SK-N-MC (cell line): ENCODE results near the gene RGL1.

Experiments
- DNase-seq: peaks from one replicate; pipeline ENCODE4 v3.0.0-alpha.2; 2011; ENCODE audit warnings: low read depth, low spot score
- H3K27ac ChIP-seq: fragments of 200-600 bp; sonication (generic); 2 replicates; pipeline ENCODE4 v1.5.1; 2016; ENCODE audit warnings: mixed run types
- H3K36me3 ChIP-seq: fragments of 200-600 bp; sonication (generic); 2 replicates; pipeline ENCODE4 v1.6.1; 2017; ENCODE audit warnings: antibody characterized with exemption, low read length, mixed read lengths; ENCODE audit not compliant: insufficient read depth
- H3K4me3 ChIP-seq: fragments of 200-600 bp; sonication (generic); 2 replicates; pipeline ENCODE4 v1.5.1; 2016
- H3K9ac ChIP-seq: fragments of 200-600 bp; sonication (generic); 2 replicates; pipeline ENCODE4 v1.8.0; 2017; ENCODE audit warnings: mixed run types, mixed read lengths; ENCODE audit not compliant: insufficient read length
- H3K9me3 ChIP-seq: fragments of 200-600 bp; sonication (generic); 2 replicates; pipeline ENCODE4 v1.6.1; 2017; ENCODE audit warnings: low read depth, mild to moderate bottlenecking, antibody characterized with exemption, low read length, moderate library complexity, mixed read lengths
- EZH2 ChIP-seq: fragments of 200-600 bp; sonication (generic); IDR thresholded peaks from one replicate; pipeline ENCODE4 v1.6.1; 2017; ENCODE audit warnings: antibody characterized with exemption
- FOXP2 ChIP-seq: optimal IDR thresholded peaks from 2 replicates; pipeline ENCODE3; 2011; ENCODE audit warnings: mild to moderate bottlenecking, moderate library complexity; ENCODE audit not compliant: insufficient read depth; ENCODE audit errors: extremely low read length, control extremely low read depth
- POLR2AphosphoS5 ChIP-seq: IDR thresholded peaks from 2 replicates; pipeline ENCODE4 v1.6.1; 2012; ENCODE audit warnings: mild to moderate bottlenecking, low read depth, low read length, borderline replicate concordance

The RGL1 gene

DNA sequence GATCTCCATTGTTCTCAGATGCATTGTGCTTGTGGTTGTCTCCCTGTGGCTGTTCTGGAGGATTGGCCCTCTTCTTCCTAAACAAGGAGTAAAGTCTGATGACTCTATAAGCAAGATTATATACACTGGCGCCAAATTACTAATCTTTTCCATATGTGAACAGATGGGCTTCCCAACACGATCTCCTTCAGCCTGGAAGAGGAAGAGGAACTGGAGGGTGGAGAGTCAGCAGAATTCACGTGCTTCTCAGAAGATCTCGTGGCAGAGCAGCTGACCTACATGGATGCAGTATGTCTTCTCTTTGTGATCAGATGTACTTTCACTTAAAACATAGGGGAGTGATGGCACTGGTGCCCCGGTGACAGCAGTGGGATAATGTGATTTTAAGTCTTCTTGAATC lies 78.7 kb downstream of the RGL1 start:
- Histone ChIP-seq H3K9me3 (no peaks in the 10 kb centered on the region), H3K9ac (peak overlapping the region; percentile 2), H3K4me3 (0 out of 2 replicates have a peak overlapping the region, but pooled peaks have one; percentile 17), H3K36me3 (peaks cover 40% of the 10 kb centered on the region), H3K27ac (peak overlapping the region; percentile 93)
- TF ChIP-seq EZH2 (no peak), FOXP2 (peak; percentile 54), POLR2AphosphoS5 (no peak; the same call in 1 of the 2 replicates)
- no peak for DNase-seq

DNA sequence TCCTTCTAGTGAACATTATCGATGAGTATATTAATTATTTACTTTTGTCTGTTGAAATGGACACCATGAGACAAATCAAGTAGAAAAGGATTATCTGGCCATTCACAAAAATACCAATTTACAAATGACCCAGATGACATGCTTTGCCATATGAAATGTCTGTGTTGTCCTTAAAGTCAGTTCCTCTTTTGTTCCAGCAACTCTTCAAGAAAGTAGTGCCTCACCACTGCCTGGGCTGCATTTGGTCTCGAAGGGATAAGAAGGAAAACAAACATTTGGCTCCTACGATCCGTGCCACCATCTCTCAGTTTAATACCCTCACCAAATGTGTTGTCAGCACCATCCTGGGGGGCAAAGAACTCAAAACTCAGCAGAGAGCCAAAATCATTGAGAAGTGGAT lies 79.6 kb downstream of the RGL1 start:
- Histone ChIP-seq H3K9me3 (no peaks in the 10 kb centered on the region), H3K4me3 (no peak overlapping the region), H3K9ac (no peak overlapping the region), H3K27ac (peak overlapping the region; percentile 93; the same call in 1 of the 2 replicates), H3K36me3 (peaks cover 49% of the 10 kb centered on the region)
- TF ChIP-seq POLR2AphosphoS5 = no peak
- no peak for TF ChIP-seq FOXP2
- TF ChIP-seq EZH2 = no peak
- no peak for DNase-seq

DNA sequence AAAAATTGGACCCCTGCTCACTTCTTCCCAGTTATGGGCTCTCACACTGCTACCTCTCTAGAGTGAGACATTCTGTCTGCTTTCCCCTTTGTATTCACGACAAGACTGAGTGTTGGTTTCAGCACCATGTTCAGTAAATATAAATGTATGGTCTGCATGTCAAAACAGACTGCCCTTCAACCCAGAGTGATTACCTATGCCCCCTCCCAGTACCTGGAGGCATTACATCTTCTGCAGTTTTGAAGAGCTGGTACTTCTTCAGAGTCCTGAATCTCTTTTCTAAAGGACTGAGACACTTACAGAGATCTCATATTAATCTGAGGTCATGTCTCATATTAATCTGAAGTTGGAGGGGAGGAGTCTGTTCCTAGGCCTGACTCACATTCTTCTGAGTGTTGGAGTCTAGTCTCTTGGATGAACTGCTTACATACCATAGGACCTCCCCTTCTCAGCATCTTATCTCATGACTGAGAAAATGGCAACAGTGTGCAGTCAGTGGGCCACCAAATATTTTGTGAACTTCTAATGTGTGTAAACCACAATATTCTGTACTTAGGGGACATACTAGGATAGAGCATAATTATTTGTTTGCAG lies 80.3 kb downstream of the RGL1 start:
- no peak overlapping the region for H3K4me3 ChIP-seq
- no peaks in the 10 kb centered on the region for H3K9me3 ChIP-seq
- DNase-seq = no peak
- TF ChIP-seq POLR2AphosphoS5 (no peak), EZH2 (no peak), FOXP2 (no peak)
- peaks cover 55% of the 10 kb centered on the region for H3K36me3 ChIP-seq
- no peak overlapping the region for H3K9ac ChIP-seq
- H3K27ac ChIP-seq = no peak overlapping the region

DNA sequence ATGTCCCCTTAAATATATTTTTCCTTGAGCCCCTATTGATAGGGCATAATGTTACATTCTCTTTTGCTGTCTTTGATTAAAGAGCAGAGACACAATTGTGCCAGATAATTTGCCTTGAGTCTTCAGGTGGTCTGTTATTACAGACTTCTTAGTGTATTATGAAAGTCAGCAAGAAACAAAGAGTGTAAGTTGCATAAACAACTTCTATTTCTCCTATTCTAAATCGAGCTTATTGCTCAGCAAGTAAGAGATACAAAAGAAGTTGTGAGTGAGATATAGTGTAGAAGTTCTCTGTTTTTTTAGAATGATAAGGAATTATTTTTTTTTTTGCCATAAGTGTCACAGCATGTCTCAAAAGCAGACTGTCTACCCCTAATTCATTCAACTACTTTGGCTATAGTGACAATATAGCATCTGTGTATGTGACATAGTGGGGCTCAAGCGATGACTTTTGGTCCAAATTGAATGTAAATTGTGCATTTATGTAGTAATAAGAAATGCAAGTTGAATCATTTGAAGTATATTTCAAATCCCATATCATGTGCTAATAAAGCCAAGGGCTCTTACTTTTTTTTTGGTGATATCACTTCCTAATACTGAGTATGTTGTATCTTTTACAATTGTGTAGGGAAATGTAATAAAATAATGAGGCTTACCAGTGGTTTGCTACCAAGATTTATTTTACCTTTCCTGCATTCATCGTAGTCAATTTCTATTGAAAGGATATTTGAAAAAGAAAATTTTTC lies 81.3 kb downstream of the RGL1 start:
- Histone ChIP-seq H3K36me3 (peaks cover 57% of the 10 kb centered on the region), H3K9ac (no peak overlapping the region), H3K27ac (peak overlapping the region; percentile 76), H3K9me3 (no peaks in the 10 kb centered on the region), H3K4me3 (no peak overlapping the region)
- no peak for TF ChIP-seq POLR2AphosphoS5
- TF ChIP-seq EZH2 = no peak
- no peak for TF ChIP-seq FOXP2
- DNase-seq = no peak

DNA sequence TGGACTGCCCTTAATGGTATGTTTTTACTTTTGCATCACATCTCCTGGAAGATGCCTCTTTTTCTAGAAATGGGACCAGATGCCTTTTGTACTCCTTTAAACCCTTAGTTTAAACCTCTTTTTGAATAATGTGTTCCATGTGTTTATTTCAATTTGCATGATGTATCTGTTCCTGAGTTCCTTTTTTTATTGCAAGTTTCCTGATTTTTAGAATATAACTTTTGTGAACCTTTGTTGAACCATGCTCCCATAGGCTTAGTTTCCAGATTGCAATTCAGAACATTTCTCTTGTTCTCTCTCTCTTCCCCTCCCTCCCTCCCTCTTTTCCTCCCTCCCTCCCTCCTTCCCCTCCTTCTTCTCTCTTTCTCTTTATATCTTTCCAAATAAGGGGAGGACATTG lies 81.9 kb downstream of the RGL1 start:
- DNase-seq = no peak
- H3K36me3 ChIP-seq = peaks cover 62% of the 10 kb centered on the region
- no peaks in the 10 kb centered on the region for H3K9me3 ChIP-seq
- H3K27ac ChIP-seq = peak overlapping the region; percentile 76
- no peak overlapping the region for H3K4me3 ChIP-seq
- H3K9ac ChIP-seq = no peak overlapping the region
- TF ChIP-seq FOXP2 = no peak
- TF ChIP-seq EZH2 = no peak
- no peak for TF ChIP-seq POLR2AphosphoS5

DNA sequence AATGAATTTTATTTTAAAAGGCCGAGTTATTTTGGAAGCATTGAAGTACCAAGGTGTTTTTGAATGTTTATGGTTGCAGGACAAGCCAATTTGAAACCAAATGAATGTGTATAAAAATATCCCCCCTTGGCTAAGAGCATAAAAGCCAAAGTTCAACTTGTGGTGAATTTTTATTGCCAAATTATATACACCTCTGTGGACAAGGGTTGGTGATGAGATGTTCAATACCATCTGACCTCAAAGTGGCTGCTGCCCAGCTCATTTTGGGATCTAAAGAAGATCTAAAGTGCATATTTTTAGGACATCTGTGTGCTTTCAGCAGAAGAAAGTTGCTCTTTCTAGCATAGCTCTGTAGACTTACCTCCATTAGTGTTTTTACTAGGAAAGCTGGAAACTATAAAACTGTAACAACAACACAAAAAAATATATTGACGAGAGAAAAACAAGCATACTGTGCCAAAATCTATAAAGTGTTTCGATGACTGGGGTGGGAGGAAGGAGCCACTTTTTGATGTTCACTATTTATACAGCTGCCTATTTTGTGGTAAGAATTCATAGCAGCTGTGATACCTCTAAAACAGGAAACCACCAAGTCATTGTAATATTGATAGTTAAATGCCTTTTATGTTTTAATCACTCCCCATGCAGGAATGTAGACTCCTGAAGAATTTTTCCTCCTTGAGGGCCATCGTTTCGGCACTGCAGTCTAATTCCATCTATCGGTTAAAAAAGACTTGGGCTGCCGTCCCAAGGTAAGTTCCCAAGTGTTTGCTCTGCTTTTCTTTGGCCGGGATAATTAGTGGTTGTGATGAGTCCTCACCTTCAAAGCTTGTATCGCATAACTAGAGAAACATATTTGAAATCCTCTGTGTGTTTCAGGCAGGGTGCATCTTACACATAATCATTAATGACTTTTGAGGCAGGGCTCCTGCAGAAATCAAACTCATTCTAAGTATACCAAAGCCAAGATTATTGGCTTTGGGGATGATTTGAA lies 83.2 kb downstream of the RGL1 start:
- Histone ChIP-seq H3K36me3 (peaks cover 65% of the 10 kb centered on the region), H3K27ac (peak overlapping the region; percentile 76), H3K9me3 (no peaks in the 10 kb centered on the region), H3K4me3 (peak overlapping the region; percentile 20; the same call in 1 of the 2 replicates), H3K9ac (no peak overlapping the region)
- peak; percentile 49; the same call in 1 of the 2 replicates for TF ChIP-seq POLR2AphosphoS5
- TF ChIP-seq FOXP2 = peak; percentile 15
- TF ChIP-seq EZH2 = no peak
- DNase-seq = no peak

DNA sequence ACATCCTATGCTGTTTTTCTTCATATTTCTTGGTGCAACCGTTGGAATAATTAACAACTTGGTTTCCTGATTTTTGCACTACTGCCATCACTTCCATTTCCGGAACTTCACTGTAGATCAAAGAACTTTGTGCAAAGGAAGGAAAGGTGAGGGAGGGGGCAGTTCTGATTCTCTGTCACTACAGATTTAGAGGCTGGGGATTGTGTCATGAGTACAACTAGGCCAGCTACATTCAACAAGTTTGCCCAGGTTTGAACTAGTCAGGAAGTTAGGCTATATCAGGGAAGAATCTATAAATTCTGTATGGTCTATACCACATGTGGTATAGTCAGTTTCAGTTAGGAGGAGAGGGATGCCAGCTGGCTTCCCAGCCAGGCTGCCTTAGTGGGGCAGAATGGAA lies 84.2 kb downstream of the RGL1 start:
- Histone ChIP-seq H3K9me3 (no peaks in the 10 kb centered on the region), H3K4me3 (no peak overlapping the region), H3K27ac (no peak overlapping the region), H3K9ac (no peak overlapping the region), H3K36me3 (peaks cover 71% of the 10 kb centered on the region)
- DNase-seq = no peak
- no peak for TF ChIP-seq POLR2AphosphoS5
- no peak for TF ChIP-seq FOXP2
- TF ChIP-seq EZH2 = no peak
